Limb (tissue), 2 donors: ENCODE data around the gene B2M.
A peak's percentile ranks its signal among the peaks of the same experiment; 100 is the strongest.
"Not testable (repeated sequence)": the region's sequence is repeated elsewhere in the genome, so short reads cannot be mapped to it uniquely, and the experiment has no call there.

Source experiments
- DNase-seq, 2 donors: peaks; one replicate each; pipeline ENCODE4 v3.0.0-alpha.2; 2016; ENCODE audit errors: extremely low spot score in 2 of 2

The B2M gene

DNA sequence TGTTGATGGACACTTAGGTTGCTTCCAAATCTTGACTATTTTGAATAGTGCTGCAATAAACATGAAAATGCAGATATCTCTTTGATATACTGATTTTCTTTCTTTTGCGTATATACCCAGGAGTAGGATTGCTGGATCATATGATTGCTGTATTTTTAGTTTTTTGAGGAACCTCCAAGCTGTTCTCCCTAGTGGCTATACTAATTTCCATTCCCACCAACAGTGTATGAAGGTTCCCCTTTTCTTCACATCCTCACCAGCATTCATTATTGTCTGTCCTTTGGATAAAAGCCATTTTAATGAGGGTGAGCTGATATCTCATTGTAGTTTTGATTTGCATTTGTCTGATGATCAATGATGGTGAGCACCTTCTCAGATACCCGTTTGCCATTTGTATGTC lies 12.7 kb upstream of the B2M start:
- DNase-seq = no peak

DNA sequence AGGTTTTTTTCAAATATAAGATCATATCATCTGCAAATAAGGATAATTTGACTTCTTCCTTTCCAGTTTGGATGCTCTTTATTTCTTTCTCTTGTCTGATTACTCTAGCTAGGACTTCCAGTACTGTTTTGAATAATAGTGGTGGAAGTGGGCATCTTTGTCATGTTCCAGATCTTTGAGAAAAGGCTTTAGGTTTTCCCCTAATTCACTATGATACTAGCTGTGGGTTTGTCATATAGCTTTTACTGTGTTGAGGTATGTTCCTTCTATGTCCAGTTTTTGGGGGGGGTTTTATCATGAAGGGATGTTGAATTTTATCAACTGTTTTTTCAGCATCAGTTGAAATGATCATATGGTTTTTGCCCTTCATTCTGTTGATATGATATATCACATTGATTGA lies 10.6 kb upstream of the B2M start:
- DNase-seq = not testable (repeated sequence)

DNA sequence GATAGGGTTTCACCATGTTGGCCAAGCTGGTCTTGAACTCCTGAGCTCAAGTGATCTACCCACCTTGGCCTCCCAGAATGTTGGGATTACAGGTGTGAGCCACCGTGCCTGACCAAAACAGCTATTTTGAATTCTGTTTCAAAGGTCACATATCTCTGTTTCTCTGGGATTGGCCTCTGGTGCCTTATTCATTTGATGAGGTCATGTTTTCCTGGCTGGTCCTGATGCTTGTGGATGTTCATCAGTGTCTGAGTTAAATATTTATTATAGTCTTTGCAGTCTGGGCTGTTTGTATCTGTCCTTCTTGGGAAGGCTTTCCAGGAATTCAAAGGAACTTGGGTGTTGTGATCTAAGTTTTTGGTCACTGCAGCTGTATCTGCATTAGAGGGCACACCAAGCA lies 5.3 kb upstream of the B2M start:
- no peak for DNase-seq

DNA sequence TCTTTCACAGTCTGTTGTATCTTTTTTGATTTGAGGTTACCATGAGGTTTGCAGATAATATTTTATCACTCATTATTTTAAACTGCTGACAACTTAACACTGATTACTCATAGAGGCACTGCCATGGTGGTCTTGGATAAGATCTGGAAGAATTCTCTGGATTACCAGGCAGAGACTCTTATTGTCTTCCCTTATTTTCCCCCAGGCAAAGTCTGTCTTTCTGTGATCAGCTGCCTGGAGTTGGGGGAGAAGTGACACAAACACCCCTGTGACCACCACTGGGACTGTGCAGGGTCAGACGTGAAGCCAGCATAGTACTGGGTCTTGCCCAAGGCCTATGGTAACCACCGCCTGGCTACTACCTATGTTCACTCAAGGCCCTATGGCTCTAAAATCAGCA lies 4.9 kb upstream of the B2M start:
- DNase-seq = no peak

DNA sequence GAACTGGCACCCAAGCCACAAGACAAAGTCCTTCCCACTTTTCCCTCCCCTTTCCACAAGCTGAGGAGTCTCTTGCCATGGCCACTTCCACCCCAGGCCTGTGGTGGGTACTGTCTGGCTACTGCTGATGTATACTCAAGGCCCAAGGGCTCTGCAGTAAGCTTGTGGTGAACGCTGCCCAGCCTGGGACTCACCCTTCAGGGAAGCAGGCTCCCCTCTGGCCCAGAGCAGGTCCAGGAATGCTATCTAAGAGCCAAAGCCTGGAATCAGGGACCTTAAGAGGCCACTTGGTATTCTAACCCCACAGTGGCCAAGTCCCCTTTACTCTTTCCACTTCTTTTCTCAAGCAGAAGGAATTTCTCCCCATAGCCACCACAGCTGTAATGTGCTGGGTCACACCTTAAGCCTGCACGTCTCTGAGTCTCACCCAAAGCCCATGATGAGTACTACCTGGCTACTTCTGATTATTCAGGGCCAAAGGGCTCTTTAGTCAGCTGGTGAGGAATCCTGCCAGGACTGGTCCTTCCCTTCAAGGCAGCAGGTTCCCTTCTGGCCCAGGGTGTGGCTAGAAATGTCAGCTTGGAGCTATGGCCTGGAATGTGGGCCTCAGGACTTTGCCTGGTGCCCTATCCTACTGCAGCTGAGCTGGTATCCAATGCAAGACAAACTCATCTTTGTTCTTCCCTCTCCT lies 4.2 kb upstream of the B2M start:
- DNase-seq = no peak

DNA sequence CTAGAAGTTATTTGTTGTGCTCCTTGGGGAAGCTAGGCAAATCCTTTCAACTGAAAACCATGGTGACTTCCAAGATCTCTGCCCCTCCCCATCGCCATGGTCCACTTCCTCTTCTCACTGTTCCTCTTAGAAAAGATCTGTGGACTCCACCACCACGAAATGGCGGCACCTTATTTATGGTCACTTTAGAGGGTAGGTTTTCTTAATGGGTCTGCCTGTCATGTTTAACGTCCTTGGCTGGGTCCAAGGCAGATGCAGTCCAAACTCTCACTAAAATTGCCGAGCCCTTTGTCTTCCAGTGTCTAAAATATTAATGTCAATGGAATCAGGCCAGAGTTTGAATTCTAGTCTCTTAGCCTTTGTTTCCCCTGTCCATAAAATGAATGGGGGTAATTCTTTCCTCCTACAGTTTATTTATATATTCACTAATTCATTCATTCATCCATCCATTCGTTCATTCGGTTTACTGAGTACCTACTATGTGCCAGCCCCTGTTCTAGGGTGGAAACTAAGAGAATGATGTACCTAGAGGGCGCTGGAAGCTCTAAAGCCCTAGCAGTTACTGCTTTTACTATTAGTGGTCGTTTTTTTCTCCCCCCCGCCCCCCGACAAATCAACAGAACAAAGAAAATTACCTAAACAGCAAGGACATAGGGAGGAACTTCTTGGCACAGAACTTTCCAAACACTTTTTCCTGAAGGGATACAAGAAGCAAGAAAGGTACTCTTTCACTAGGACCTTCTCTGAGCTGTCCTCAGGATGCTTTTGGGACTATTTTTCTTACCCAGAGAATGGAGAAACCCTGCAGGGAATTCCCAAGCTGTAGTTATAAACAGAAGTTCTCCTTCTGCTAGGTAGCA lies 851 bp upstream of the B2M start:
- DNase-seq = no peak

DNA sequence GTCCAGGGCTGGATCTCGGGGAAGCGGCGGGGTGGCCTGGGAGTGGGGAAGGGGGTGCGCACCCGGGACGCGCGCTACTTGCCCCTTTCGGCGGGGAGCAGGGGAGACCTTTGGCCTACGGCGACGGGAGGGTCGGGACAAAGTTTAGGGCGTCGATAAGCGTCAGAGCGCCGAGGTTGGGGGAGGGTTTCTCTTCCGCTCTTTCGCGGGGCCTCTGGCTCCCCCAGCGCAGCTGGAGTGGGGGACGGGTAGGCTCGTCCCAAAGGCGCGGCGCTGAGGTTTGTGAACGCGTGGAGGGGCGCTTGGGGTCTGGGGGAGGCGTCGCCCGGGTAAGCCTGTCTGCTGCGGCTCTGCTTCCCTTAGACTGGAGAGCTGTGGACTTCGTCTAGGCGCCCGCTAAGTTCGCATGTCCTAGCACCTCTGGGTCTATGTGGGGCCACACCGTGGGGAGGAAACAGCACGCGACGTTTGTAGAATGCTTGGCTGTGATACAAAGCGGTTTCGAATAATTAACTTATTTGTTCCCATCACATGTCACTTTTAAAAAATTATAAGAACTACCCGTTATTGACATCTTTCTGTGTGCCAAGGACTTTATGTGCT lies 527 bp downstream of the B2M start:
- no peak for DNase-seq

DNA sequence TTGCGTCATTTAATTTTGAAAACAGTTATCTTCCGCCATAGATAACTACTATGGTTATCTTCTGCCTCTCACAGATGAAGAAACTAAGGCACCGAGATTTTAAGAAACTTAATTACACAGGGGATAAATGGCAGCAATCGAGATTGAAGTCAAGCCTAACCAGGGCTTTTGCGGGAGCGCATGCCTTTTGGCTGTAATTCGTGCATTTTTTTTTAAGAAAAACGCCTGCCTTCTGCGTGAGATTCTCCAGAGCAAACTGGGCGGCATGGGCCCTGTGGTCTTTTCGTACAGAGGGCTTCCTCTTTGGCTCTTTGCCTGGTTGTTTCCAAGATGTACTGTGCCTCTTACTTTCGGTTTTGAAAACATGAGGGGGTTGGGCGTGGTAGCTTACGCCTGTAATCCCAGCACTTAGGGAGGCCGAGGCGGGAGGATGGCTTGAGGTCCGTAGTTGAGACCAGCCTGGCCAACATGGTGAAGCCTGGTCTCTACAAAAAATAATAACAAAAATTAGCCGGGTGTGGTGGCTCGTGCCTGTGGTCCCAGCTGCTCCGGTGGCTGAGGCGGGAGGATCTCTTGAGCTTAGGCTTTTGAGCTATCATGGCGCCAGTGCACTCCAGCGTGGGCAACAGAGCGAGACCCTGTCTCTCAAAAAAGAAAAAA lies 1.2 kb downstream of the B2M start:
- DNase-seq = peak; percentile 38 to 42

DNA sequence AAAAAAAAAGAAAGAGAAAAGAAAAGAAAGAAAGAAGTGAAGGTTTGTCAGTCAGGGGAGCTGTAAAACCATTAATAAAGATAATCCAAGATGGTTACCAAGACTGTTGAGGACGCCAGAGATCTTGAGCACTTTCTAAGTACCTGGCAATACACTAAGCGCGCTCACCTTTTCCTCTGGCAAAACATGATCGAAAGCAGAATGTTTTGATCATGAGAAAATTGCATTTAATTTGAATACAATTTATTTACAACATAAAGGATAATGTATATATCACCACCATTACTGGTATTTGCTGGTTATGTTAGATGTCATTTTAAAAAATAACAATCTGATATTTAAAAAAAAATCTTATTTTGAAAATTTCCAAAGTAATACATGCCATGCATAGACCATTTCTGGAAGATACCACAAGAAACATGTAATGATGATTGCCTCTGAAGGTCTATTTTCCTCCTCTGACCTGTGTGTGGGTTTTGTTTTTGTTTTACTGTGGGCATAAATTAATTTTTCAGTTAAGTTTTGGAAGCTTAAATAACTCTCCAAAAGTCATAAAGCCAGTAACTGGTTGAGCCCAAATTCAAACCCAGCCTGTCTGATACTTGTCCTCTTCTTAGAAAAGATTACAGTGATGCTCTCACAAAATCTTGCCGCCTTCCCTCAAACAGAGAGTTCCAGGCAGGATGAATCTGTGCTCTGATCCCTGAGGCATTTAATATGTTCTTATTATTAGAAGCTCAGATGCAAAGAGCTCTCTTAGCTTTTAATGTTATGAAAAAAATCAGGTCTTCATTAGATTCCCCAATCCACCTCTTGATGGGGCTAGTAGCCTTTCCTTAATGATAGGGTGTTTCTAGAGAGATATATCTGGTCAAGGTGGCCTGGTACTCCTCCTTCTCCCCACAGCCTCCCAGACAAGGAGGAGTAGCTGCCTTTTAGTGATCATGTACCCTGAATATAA lies 2.0 kb downstream of the B2M start:
- DNase-seq = no peak

DNA sequence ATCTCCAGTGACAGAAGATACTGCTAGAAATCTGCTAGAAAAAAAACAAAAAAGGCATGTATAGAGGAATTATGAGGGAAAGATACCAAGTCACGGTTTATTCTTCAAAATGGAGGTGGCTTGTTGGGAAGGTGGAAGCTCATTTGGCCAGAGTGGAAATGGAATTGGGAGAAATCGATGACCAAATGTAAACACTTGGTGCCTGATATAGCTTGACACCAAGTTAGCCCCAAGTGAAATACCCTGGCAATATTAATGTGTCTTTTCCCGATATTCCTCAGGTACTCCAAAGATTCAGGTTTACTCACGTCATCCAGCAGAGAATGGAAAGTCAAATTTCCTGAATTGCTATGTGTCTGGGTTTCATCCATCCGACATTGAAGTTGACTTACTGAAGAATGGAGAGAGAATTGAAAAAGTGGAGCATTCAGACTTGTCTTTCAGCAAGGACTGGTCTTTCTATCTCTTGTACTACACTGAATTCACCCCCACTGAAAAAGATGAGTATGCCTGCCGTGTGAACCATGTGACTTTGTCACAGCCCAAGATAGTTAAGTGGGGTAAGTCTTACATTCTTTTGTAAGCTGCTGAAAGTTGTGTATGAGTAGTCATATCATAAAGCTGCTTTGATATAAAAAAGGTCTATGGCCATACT lies 4.0 kb downstream of the B2M start:
- no peak for DNase-seq

DNA sequence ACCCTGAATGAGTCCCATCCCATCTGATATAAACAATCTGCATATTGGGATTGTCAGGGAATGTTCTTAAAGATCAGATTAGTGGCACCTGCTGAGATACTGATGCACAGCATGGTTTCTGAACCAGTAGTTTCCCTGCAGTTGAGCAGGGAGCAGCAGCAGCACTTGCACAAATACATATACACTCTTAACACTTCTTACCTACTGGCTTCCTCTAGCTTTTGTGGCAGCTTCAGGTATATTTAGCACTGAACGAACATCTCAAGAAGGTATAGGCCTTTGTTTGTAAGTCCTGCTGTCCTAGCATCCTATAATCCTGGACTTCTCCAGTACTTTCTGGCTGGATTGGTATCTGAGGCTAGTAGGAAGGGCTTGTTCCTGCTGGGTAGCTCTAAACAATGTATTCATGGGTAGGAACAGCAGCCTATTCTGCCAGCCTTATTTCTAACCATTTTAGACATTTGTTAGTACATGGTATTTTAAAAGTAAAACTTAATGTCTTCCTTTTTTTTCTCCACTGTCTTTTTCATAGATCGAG lies 4.5 kb downstream of the B2M start:
- DNase-seq = no peak

DNA sequence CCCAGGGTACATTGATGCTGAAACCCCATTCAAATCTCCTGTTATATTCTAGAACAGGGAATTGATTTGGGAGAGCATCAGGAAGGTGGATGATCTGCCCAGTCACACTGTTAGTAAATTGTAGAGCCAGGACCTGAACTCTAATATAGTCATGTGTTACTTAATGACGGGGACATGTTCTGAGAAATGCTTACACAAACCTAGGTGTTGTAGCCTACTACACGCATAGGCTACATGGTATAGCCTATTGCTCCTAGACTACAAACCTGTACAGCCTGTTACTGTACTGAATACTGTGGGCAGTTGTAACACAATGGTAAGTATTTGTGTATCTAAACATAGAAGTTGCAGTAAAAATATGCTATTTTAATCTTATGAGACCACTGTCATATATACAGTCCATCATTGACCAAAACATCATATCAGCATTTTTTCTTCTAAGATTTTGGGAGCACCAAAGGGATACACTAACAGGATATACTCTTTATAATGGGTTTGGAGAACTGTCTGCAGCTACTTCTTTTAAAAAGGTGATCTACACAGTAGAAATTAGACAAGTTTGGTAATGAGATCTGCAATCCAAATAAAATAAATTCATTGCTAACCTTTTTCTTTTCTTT lies 5.8 kb downstream of the B2M start:
- no peak for DNase-seq

DNA sequence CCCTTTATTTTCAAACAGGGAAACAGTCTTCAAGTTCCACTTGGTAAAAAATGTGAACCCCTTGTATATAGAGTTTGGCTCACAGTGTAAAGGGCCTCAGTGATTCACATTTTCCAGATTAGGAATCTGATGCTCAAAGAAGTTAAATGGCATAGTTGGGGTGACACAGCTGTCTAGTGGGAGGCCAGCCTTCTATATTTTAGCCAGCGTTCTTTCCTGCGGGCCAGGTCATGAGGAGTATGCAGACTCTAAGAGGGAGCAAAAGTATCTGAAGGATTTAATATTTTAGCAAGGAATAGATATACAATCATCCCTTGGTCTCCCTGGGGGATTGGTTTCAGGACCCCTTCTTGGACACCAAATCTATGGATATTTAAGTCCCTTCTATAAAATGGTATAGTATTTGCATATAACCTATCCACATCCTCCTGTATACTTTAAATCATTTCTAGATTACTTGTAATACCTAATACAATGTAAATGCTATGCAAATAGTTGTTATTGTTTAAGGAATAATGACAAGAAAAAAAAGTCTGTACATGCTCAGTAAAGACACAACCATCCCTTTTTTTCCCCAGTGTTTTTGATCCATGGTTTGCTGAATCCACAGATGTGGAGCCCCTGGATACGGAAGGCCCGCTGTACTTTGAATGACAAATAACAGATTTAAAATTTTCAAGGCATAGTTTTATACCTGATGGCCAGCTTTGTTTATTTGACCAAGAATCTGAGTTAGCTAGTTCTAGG lies 7.0 kb downstream of the B2M start:
- DNase-seq = no peak

DNA sequence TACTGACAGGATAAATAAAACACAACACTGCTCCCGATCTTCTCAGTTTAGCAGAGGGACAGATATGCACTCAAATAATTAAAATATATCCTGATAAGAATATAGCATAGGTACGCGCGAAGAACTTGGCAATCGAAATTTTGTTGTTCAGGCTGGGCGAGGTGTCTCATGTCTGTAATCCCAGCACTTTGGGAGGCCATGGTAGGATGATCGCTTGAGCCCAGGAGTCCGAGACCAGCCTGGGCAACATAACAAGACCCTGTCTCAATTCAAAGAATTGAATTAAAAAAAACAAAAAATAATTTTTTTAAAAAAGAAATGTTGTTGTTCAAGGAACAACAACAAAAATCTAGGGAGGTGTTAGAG lies 7.6 kb downstream of the B2M start:
- no peak for DNase-seq

DNA sequence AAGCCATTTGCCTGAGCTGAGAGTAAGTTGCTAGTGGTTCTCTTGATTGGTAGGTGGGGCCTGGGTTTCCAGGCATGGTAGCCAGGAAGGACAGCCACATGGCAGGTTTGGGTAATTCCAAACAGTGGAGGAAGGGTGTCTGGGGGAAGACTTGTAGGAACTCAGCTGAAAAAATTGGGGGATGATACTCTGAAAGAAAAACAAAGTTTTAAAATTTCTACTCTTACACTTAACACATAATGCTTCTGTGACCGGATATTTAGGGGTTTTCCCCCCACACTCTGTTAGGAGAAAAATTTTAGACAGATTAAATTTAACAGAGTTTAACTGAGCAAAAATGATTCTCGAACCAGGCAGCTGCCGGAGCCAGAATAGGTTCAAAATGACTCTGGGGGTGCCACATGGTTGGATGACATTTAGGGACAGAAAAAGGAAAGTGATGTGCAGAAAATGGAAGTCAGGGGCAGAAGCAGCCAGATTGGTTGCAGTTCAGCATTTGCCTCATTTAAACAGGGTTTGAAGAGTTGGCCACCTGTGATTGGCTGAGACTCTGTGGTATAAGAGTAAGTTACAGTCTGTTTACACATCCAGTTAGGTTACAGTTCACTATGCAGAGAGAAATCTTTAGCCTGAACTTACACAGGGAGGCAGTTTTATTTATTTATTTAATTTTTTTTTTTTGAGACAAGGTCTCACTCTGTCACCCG lies 8.1 kb downstream of the B2M start:
- no peak for DNase-seq

DNA sequence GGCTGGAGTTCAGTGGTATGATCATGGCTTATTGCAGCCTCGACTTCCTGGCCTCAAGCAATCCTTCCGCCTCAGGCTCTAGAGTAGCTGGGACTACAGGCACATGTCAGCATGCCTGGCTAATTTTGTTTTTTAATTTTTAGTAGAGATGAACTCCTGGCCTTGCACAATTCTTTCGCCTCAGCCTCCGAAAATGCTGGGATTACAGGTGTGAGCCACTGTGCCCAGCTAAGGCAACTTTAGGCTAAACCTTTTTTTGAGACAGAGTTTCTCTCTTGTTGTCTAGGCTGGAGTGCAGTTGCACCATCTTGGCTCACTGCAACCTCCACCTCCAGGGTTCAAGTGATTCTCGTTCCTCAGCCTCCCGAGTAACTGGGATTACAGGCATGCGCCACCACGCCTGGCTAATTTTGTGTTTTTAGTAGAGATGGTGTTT lies 8.7 kb downstream of the B2M start:
- not testable (repeated sequence) for DNase-seq

DNA sequence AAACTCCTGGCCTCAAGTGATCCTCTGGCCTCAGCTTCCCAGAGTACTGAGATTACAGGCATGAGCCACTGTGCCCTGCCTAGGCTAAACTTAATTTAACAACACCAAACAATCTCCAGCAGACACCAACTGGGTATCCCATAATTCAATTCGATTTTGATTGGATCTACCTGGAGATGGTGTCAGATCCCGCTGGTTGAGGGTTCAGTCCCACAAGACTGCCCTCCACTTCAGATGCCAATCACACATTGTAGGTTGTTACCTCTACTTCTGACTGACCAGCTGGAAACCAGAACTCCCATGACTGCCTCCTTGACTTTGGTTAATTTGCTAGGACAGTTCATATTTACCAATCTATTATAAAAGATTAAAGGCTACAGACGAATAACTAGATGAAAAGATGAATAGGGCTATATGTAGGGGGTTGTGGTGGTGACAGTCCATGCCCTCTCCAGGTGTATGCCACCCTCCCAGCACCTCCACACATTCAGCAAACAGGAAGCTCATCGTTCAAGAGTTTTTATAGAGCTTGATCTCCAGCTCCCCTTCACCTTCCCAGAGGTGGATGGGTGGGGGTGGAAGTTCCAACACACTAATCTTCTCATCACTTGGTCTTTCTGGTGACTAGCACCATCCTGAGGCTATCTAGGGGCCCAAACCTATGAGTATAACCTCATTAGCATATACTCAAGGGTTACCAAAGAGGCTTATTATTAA lies 9.3 kb downstream of the B2M start:
- no peak for DNase-seq

DNA sequence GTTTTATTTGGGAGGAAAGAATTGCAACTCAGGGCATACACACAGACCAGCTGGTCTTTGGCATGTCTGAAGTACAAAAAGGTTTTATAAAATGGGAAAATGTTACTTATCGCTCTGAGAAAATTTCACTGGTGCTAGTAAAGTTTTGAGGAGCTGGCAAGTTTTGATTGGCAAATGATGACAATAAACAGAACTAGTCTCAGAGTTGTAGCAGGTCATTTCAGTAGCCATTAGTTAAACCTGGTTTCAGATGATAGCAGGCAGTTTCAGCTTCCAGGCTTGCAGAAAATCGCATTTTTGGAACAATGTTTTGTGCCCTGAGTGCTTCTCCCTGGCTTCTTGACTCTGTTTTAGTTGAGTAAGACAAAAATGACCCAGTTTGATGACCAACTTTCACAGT lies 10.7 kb downstream of the B2M start:
- DNase-seq = no peak
